BLaER1 (cell line): ENCODE data around the gene ADO.

ENCODE experiments used
- H3K27ac ChIP-seq: shearing (Covaris generic); formaldehyde crosslinking; 2 replicates; pipeline ENCODE4 v1.8.1; 2022
- H3K27me3 ChIP-seq: shearing (Covaris generic); formaldehyde crosslinking; 2 replicates; pipeline ENCODE4 v1.8.1; 2022
- H3K36me3 ChIP-seq: shearing (Covaris generic); formaldehyde crosslinking; 2 replicates; pipeline ENCODE4 v1.8.1; 2022
- H3K4me1 ChIP-seq: shearing (Covaris generic); formaldehyde crosslinking; 2 replicates; pipeline ENCODE4 v1.8.1; 2022
- H3K4me2 ChIP-seq: shearing (Covaris generic); formaldehyde crosslinking; 2 replicates; pipeline ENCODE4 v1.8.1; 2022
- H3K4me3 ChIP-seq: shearing (Covaris generic); formaldehyde crosslinking; 2 replicates; pipeline ENCODE4 v1.8.1; 2022
- H3K9ac ChIP-seq: shearing (Covaris generic); formaldehyde crosslinking; 2 replicates; pipeline ENCODE4 v1.8.1; 2022
- H3K9me3 ChIP-seq: shearing (Covaris generic); formaldehyde crosslinking; 2 replicates; pipeline ENCODE4 v1.8.1; 2022
- H4K20me1 ChIP-seq: shearing (Covaris generic); formaldehyde crosslinking; 2 replicates; pipeline ENCODE4 v1.8.1; 2022
- Cebpa-rat ChIP-seq: shearing (Covaris generic); IDR thresholded peaks from 2 replicates; pipeline ENCODE4 v1.8.1; 2022

ADO gene

DNA sequence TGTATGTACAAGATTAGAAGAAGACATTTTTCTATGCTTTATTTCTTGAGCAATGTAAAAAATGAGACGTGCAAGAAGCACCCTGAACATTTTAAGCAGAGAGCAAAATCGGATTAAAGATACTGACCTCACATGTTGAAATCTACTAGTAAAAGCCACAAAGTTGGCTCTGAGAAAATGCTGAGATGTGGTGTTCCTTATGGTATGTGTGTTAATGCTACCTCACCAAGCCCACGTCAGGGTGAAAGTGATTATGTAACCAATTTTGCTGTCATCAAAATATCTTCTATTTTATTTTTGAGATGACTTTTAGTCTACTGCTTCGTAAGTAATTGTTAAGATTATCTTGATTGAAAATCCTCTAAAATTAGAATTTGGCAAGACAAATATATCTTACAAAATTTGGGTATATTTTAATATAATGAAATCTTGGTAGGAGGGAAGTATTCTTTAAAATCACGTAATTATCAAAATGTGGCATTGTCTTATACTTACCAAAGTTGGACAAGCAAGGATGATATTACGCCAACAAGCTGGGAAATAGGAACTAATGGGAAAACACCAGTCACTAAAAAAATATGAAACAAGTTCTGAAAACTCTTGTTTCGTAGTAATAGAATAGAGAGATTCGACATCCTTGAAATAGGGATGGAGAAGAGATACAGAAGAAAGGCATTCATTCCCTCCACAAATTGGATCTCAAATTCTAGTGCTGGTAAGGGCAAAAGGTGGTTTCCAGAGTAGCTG lies 5.8 kb downstream of the ADO start:
- Histone ChIP-seq H3K27me3 (peaks cover 28% of the 10 kb centered on the region), H3K4me1 (peaks cover 38% of the 10 kb centered on the region), H3K4me2 (no peak overlapping the region), H3K27ac (no peak overlapping the region), H3K36me3 (peaks cover 12% of the 10 kb centered on the region), H3K9me3 (no peaks in the 10 kb centered on the region), H4K20me1 (peaks cover 100% of the 10 kb centered on the region), H3K9ac (no peak overlapping the region), H3K4me3 (no peak overlapping the region)
- no peak for TF ChIP-seq Cebpa-rat

- H3K9ac ChIP-seq: no peak overlapping the region
- H3K27me3 ChIP-seq: peaks cover 37% of the 10 kb centered on the region
- peaks cover 98% of the 10 kb centered on the region for H4K20me1 ChIP-seq
- H3K4me1 ChIP-seq: peaks cover 42% of the 10 kb centered on the region
- H3K4me2 ChIP-seq: no peak overlapping the region
- H3K27ac ChIP-seq: no peak overlapping the region
- no peak overlapping the region for H3K4me3 ChIP-seq
- no peaks in the 10 kb centered on the region for H3K9me3 ChIP-seq
- no peak for TF ChIP-seq Cebpa-rat
- H3K36me3 ChIP-seq: peaks cover 12% of the 10 kb centered on the region
Observed at GRCh38 chr10:62811159-62811875, 6.8 kb downstream of the ADO start.

GRCh38 chr10:62812672-62813439 lies 8.3 kb downstream of the ADO start:
- TF ChIP-seq Cebpa-rat: no peak
- Histone ChIP-seq H3K36me3 (peaks cover 12% of the 10 kb centered on the region), H3K4me3 (no peak overlapping the region), H3K4me1 (peaks cover 31% of the 10 kb centered on the region), H3K27me3 (peaks cover 37% of the 10 kb centered on the region), H3K4me2 (no peak overlapping the region), H3K9me3 (no peaks in the 10 kb centered on the region), H3K27ac (no peak overlapping the region), H4K20me1 (peaks cover 82% of the 10 kb centered on the region), H3K9ac (no peak overlapping the region)

- Histone ChIP-seq H3K4me2 (no peak overlapping the region), H3K4me3 (no peak overlapping the region), H3K27me3 (peaks cover 42% of the 10 kb centered on the region), H3K4me1 (peaks cover 31% of the 10 kb centered on the region), H3K9me3 (no peaks in the 10 kb centered on the region; the same call in 1 of the 2 replicates), H3K9ac (no peak overlapping the region), H4K20me1 (peaks cover 76% of the 10 kb centered on the region), H3K36me3 (peaks cover 8% of the 10 kb centered on the region), H3K27ac (no peak overlapping the region)
- TF ChIP-seq Cebpa-rat: no peak
Observed at GRCh38 chr10:62813453-62813852, 8.9 kb downstream of the ADO start.

GRCh38 chr10:62813981-62814380 lies 9.5 kb downstream of the ADO start:
- Histone ChIP-seq H4K20me1 (peaks cover 71% of the 10 kb centered on the region), H3K4me1 (peaks cover 34% of the 10 kb centered on the region), H3K27me3 (peaks cover 48% of the 10 kb centered on the region), H3K27ac (no peak overlapping the region), H3K4me3 (no peak overlapping the region), H3K36me3 (peaks cover 2% of the 10 kb centered on the region), H3K9me3 (no peaks in the 10 kb centered on the region; the same call in 1 of the 2 replicates), H3K9ac (no peak overlapping the region), H3K4me2 (peak overlapping the region; percentile 99; the same call in 1 of the 2 replicates)
- TF ChIP-seq Cebpa-rat: no peak

DNA sequence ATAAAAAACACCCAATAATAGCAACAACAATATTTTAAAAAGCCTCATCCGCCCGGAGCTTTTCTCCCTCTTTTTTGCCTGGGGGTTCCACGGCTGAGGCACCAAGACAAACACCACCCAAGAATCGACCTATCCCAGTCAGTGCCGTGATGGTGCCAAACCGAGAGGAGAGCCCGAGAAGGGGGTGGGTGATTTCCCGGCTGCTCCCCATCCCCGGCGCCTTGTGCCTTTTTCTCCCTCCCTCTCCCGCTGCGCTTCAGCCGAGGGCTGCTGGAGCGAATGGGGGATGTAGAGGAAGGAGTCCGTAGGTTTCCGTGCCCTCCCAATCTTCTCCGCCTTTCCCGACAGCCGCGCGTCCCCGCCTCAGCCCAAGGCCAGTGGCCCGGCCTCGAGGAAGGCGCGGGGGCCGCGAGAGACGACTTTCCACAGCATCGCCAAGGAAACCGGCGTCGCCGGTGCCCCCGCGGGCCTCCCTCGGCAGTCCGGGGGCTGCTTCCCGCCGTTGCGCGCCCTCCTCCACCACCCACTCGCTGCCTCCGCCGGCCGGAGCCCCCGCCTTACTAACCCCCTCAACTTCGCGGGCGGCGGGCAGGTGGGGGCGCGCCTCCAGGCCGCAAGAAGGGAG lies 10.3 kb downstream of the ADO start:
- no peak overlapping the region for H3K27ac ChIP-seq
- H3K4me1 ChIP-seq: peaks cover 39% of the 10 kb centered on the region
- H3K4me2 ChIP-seq: peak overlapping the region; percentile 99
- no peaks in the 10 kb centered on the region; the same call in 1 of the 2 replicates for H3K36me3 ChIP-seq
- H3K4me3 ChIP-seq: peak overlapping the region; percentile 76
- no peak for TF ChIP-seq Cebpa-rat
- peaks cover 56% of the 10 kb centered on the region for H3K27me3 ChIP-seq
- H3K9ac ChIP-seq: peak overlapping the region; percentile 12
- H4K20me1 ChIP-seq: peaks cover 62% of the 10 kb centered on the region
- no peaks in the 10 kb centered on the region; the same call in 1 of the 2 replicates for H3K9me3 ChIP-seq

DNA sequence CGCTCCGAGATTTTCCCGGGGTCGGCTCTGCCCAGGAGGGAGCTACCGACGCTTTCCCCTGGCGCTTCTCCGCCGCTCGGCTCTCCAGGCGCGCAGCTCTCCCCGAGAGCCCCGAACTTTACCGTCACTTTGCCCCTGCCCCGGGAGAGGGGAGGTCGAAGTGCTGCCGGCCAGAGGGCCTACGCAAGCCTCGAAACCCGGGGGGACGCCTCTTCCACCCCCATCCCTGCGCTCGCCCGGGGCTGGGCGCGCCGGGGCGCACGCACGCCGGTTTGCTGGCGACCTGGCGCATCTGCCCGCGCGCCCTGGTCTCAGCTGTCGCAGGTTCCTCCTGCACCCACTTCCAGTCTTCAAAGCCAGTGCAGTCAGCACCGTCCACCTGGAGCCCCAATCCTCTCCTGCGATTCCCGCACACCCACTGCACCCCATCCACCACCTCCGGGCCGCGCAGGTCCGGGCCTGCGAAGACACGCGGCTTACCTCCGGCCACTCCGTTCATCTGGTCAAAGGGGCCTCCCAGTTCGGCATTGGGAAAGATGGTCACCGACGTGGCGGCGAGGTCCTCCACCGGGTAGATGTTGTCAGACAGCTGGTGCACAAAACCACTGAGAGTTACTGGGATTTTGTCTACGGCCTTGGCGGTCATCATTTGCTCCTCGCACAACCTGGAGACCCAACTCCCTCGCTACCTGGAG lies 11.0 kb downstream of the ADO start:
- peak overlapping the region; percentile 76 for H3K4me3 ChIP-seq
- no peaks in the 10 kb centered on the region; the same call in 1 of the 2 replicates for H3K9me3 ChIP-seq
- H3K27me3 ChIP-seq: peaks cover 59% of the 10 kb centered on the region
- TF ChIP-seq Cebpa-rat: no peak
- H3K36me3 ChIP-seq: no peaks in the 10 kb centered on the region; the same call in 1 of the 2 replicates
- H3K4me1 ChIP-seq: peaks cover 39% of the 10 kb centered on the region
- H3K4me2 ChIP-seq: peak overlapping the region; percentile 99
- peaks cover 55% of the 10 kb centered on the region for H4K20me1 ChIP-seq
- H3K27ac ChIP-seq: no peak overlapping the region
- H3K9ac ChIP-seq: peak overlapping the region; percentile 12

GRCh38 chr10:62816076-62816330 lies 11.5 kb downstream of the ADO start:
- Histone ChIP-seq H3K4me3 (peak overlapping the region; percentile 76), H3K9ac (0 out of 2 replicates have a peak overlapping the region, but pooled peaks have one; percentile 77), H3K27ac (no peak overlapping the region), H3K4me2 (peak overlapping the region; percentile 99), H3K27me3 (peaks cover 59% of the 10 kb centered on the region), H3K4me1 (peaks cover 39% of the 10 kb centered on the region), H4K20me1 (peaks cover 51% of the 10 kb centered on the region), H3K9me3 (no peaks in the 10 kb centered on the region; the same call in 1 of the 2 replicates), H3K36me3 (no peaks in the 10 kb centered on the region; the same call in 1 of the 2 replicates)
- no peak for TF ChIP-seq Cebpa-rat
